ENCODE measurements around the gene MYO9A.

- no peak for TF ChIP-seq POLR2AphosphoS5 (IDR thresholded peaks at IDR 0.05; ENCODE audit: low read depth, low read length)
- TF ChIP-seq POLR2A (IDR thresholded peaks at IDR 0.05; ENCODE audit: low read depth, low read length) = no peak
- no peak for TF ChIP-seq TAF1 (IDR thresholded peaks at IDR 0.05; ENCODE audit: borderline replicate concordance, low read depth, low read length)
These were observed 174.1 kb downstream of the MYO9A start for GRCh38 chr15:71943806-71944205.

All from GM12892 (cell line).